WERI-Rb-1 (cell line): ENCODE data around the gene HCN1.
"Not testable (repeated sequence)": the region's sequence is repeated elsewhere in the genome, so short reads cannot be mapped to it uniquely, and the experiment has no call there.

Source experiments
- DNase-seq: peaks from one replicate; pipeline ENCODE4 v3.0.0-alpha.2; 2020
- H3K27ac ChIP-seq: fragments of 250-450 bp; sonication (Bioruptor Pico); 2 replicates; pipeline ENCODE4 v1.5.1; 2020; ENCODE audit warnings: mild to moderate bottlenecking, moderate library complexity
- H3K27me3 ChIP-seq: fragments of 250-450 bp; sonication (Bioruptor Pico); 2 replicates; pipeline ENCODE4 v1.5.1; 2021; ENCODE audit warnings: mild to moderate bottlenecking, low read depth, moderate library complexity; ENCODE audit not compliant: insufficient read depth, severe bottlenecking
- H3K36me3 ChIP-seq: fragments of 250-450 bp; sonication (Bioruptor Pico); 2 replicates; pipeline ENCODE4 v1.5.1; 2020; ENCODE audit warnings: mild to moderate bottlenecking, moderate library complexity
- H3K4me3 ChIP-seq: 2 replicates; pipeline ENCODE4 v1.5.1; 2011; ENCODE audit warnings: low read depth, mild to moderate bottlenecking, control low read depth, low read length
- H3K9me3 ChIP-seq: fragments of 250-450 bp; sonication (Bioruptor Pico); 2 replicates; pipeline ENCODE4 v1.5.1; 2021; ENCODE audit warnings: mild to moderate bottlenecking, moderate library complexity; ENCODE audit not compliant: severe bottlenecking
- TF ChIP-seq, protein P1 (sequence below): IDR thresholded peaks from 2 replicates; pipeline ENCODE4 v1.5.1; 2011; ENCODE audit warnings: low read depth, mild to moderate bottlenecking, control low read depth, inconsistent platforms, low read length

Gene HCN1

DNA sequence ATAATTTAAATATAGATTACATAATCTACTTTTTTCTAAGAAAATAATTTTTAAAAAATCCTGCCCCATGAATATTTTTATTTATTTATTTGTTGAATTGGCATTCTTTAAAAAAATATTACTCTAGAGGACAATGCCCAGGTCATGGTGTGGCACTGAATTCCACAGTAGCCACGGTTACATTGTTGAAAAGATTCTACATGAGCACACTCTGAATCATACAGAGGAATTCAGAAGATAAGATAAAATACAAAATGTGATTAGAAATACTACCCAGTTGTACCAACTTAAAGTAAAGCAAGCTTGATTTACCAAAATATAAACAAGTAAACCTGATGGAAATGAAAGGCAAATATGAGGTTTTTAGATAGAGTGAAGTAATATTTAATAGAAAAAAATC lies 183.7 kb downstream of the HCN1 start:
- TF ChIP-seq, protein P1, sequence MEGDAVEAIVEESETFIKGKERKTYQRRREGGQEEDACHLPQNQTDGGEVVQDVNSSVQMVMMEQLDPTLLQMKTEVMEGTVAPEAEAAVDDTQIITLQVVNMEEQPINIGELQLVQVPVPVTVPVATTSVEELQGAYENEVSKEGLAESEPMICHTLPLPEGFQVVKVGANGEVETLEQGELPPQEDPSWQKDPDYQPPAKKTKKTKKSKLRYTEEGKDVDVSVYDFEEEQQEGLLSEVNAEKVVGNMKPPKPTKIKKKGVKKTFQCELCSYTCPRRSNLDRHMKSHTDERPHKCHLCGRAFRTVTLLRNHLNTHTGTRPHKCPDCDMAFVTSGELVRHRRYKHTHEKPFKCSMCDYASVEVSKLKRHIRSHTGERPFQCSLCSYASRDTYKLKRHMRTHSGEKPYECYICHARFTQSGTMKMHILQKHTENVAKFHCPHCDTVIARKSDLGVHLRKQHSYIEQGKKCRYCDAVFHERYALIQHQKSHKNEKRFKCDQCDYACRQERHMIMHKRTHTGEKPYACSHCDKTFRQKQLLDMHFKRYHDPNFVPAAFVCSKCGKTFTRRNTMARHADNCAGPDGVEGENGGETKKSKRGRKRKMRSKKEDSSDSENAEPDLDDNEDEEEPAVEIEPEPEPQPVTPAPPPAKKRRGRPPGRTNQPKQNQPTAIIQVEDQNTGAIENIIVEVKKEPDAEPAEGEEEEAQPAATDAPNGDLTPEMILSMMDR = no peak
- Histone ChIP-seq H3K4me3 (no peak overlapping the region), H3K27ac (no peak overlapping the region), H3K27me3 (no peaks in the 10 kb centered on the region), H3K36me3 (no peaks in the 10 kb centered on the region), H3K9me3 (no peaks in the 10 kb centered on the region)
- DNase-seq = no peak

DNA sequence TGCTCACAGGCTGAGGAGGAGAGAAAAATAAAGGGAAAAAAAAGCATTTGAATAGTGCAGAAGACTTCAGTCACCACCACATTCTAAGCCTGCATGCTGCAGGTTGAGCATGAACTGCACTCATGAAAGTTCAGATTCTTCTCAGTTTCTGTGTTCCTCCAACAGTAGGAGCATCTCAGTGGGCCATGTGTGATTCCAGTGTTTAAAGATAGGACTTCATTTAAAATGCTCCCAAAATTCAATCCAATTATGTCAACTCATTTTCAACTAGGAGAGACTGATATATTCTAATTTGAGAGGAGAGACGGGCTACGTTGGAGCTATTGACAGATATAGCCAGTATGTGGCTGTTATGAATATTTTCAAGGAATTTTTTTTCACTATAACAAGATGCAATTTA lies 186.8 kb downstream of the HCN1 start:
- H3K9me3 ChIP-seq = no peaks in the 10 kb centered on the region
- H3K36me3 ChIP-seq = no peaks in the 10 kb centered on the region
- no peak for DNase-seq
- TF ChIP-seq, protein P1 = no peak
- H3K27me3 ChIP-seq = no peaks in the 10 kb centered on the region
- H3K27ac ChIP-seq = no peak overlapping the region
- H3K4me3 ChIP-seq = no peak overlapping the region

DNA sequence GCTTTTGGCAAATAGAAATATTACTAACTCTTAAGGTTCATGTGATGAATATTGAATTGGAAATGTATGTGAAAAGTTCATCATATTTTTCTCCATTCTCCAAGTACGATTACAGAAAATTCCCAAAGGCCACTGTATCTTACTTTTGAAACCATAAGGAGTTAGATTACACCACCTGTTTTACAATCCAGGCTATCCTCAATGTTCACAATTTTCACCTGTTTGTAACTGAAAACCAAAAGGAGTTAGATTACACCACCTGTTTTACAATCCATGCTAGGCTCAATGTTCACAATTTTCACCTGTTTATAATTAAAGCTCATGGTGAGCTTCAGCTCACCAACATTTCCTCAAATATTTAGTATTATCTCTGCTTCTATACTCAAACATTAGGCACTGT lies 188.0 kb downstream of the HCN1 start:
- TF ChIP-seq, protein P1 = no peak
- no peaks in the 10 kb centered on the region for H3K27me3 ChIP-seq
- no peak overlapping the region for H3K27ac ChIP-seq
- no peak for DNase-seq
- no peaks in the 10 kb centered on the region for H3K36me3 ChIP-seq
- no peaks in the 10 kb centered on the region for H3K9me3 ChIP-seq
- H3K4me3 ChIP-seq = no peak overlapping the region

GRCh38 chr5:45507178-45507577 lies 189.0 kb downstream of the HCN1 start:
- peak; percentile 55 for DNase-seq
- no peaks in the 10 kb centered on the region for H3K36me3 ChIP-seq
- TF ChIP-seq, protein P1 = no peak
- no peak overlapping the region for H3K4me3 ChIP-seq
- no peak overlapping the region for H3K27ac ChIP-seq
- no peaks in the 10 kb centered on the region for H3K27me3 ChIP-seq
- no peaks in the 10 kb centered on the region for H3K9me3 ChIP-seq

GRCh38 chr5:45499006-45499405 lies 197.2 kb downstream of the HCN1 start:
- not testable (repeated sequence) for H3K27me3 ChIP-seq, H3K9me3 ChIP-seq, DNase-seq, H3K4me3 ChIP-seq, H3K36me3 ChIP-seq, H3K27ac ChIP-seq

DNA sequence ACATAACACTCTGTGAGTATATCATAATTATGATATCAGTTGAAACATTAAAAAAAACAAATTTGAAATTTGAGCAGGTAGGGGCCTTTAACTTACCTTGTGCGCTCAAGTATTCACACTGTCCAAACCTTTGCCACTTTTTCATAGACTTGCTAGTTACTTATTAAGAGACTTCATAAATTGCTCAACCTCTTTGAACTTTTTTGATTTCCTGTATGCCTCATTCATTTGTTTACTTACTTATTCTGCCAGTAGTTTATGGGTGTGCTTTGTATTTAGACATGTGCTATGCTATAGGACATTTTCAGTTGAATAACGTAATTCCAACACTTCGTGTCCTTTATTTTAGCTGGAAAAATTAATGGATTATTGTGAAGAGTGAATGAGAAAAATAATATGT lies 204.8 kb downstream of the HCN1 start:
- Histone ChIP-seq H3K9me3 (no peaks in the 10 kb centered on the region), H3K27me3 (no peaks in the 10 kb centered on the region), H3K36me3 (no peaks in the 10 kb centered on the region), H3K27ac (no peak overlapping the region), H3K4me3 (no peak overlapping the region)
- DNase-seq = no peak
- TF ChIP-seq, protein P1 = no peak
